GM19328 (cell line): ENCODE data around the gene PPP1R1A.

Source experiments
- ATAC-seq: cut with Tn5 transposase; IDR thresholded peaks from one replicate; pipeline ENCODE4 v1.9.1; 2021; ENCODE audit warnings: mild to moderate bottlenecking, moderate library complexity; ENCODE audit not compliant: unreplicated experiment

The PPP1R1A gene

GRCh38 chr12:54572881-54573280 lies 15.6 kb downstream of the PPP1R1A start:
- no peak for ATAC-seq

- ATAC-seq = no peak
Measured at GRCh38 chr12:54571193-54572188, 17.0 kb downstream of the PPP1R1A start.

GRCh38 chr12:54569995-54570528 lies 18.4 kb downstream of the PPP1R1A start:
- no peak for ATAC-seq

GRCh38 chr12:54569072-54569471 lies 19.4 kb downstream of the PPP1R1A start:
- ATAC-seq = no peak

- no peak for ATAC-seq
Measured at GRCh38 chr12:54566792-54567191, 21.7 kb downstream of the PPP1R1A start.

GRCh38 chr12:54565986-54566544 lies 22.4 kb downstream of the PPP1R1A start:
- ATAC-seq = no peak

GRCh38 chr12:54565310-54565985 lies 23.0 kb downstream of the PPP1R1A start:
- no peak for ATAC-seq

GRCh38 chr12:54564768-54565167 lies 23.7 kb downstream of the PPP1R1A start:
- no peak for ATAC-seq

- ATAC-seq = no peak
Measured at GRCh38 chr12:54563787-54564186, 24.7 kb downstream of the PPP1R1A start.

- ATAC-seq = no peak
Measured at GRCh38 chr12:54562750-54563356, 25.6 kb downstream of the PPP1R1A start.

- no peak for ATAC-seq
Measured at GRCh38 chr12:54561164-54561563, 27.3 kb downstream of the PPP1R1A start.

GRCh38 chr12:54560374-54560858 lies 28.0 kb downstream of the PPP1R1A start:
- ATAC-seq = peak; percentile 100

GRCh38 chr12:54558759-54559158 lies 29.7 kb downstream of the PPP1R1A start:
- ATAC-seq = no peak

GRCh38 chr12:54558311-54558710 lies 30.1 kb downstream of the PPP1R1A start:
- ATAC-seq = no peak

- ATAC-seq = no peak
Measured at GRCh38 chr12:54555670-54556257, 32.7 kb downstream of the PPP1R1A start.

GRCh38 chr12:54549774-54550451 lies 38.5 kb downstream of the PPP1R1A start:
- no peak for ATAC-seq

GRCh38 chr12:54546511-54546910 lies 41.9 kb downstream of the PPP1R1A start:
- no peak for ATAC-seq

- ATAC-seq = no peak
Measured at GRCh38 chr12:54544743-54545142, 43.7 kb downstream of the PPP1R1A start.

- ATAC-seq = no peak
Measured at GRCh38 chr12:54543526-54543925, 44.9 kb downstream of the PPP1R1A start.

- ATAC-seq = no peak
Measured at GRCh38 chr12:54541751-54542290, 46.6 kb downstream of the PPP1R1A start.
